ENCODE data around the gene EVI5L.

EVI5L gene

GRCh38 chr19:7829561-7830271, at the start of gene EVI5L:
Gene EVI5L, plus strand, starts transcription at chr19:7830218. Its CDS starts 16,325 bp downstream, at chr19:7846543.
- DNase-seq (ENCODE audit: low read depth): peak; percentile 100
- peak within 1 kb of the TSS; percentile 51 for H3K4me3 ChIP-seq (ENCODE audit: low read depth, low read length)
- TF ChIP-seq MAX (IDR thresholded peaks at IDR 0.05; ENCODE audit: low read depth, low read length) (no peak), CTCF (IDR thresholded peaks at IDR 0.05; ENCODE audit: low read depth, low read length) (no peak), POLR2A (IDR thresholded peaks at IDR 0.05; ENCODE audit: extremely low read depth, insufficient read length) (no peak), MYC (IDR thresholded peaks at IDR 0.05; ENCODE audit: low read depth, low read length) (no peak)

GRCh38 chr19:7781157-7781556, 48.9 kb upstream of the EVI5L start:
- H3K4me3 ChIP-seq (ENCODE audit: low read depth, low read length): no peak overlapping the region
- TF ChIP-seq MAX (IDR thresholded peaks at IDR 0.05; ENCODE audit: low read depth, low read length) (no peak), POLR2A (IDR thresholded peaks at IDR 0.05; ENCODE audit: extremely low read depth, insufficient read length) (no peak), CTCF (IDR thresholded peaks at IDR 0.05; ENCODE audit: low read depth, low read length) (no peak), MYC (IDR thresholded peaks at IDR 0.05; ENCODE audit: low read depth, low read length) (no peak)
- no peak for DNase-seq (ENCODE audit: low read depth)

GRCh38 chr19:7783991-7784423, 46.0 kb upstream of the EVI5L start:
- no peak overlapping the region for H3K4me3 ChIP-seq (ENCODE audit: low read depth, low read length)
- no peak for TF ChIP-seq MAX (IDR thresholded peaks at IDR 0.05; ENCODE audit: low read depth, low read length)
- no peak for TF ChIP-seq POLR2A (IDR thresholded peaks at IDR 0.05; ENCODE audit: extremely low read depth, insufficient read length)
- no peak for TF ChIP-seq MYC (IDR thresholded peaks at IDR 0.05; ENCODE audit: low read depth, low read length)
- DNase-seq (ENCODE audit: low read depth): peak; percentile 69

GRCh38 chr19:7784856-7785255, 45.2 kb upstream of the EVI5L start:
- TF ChIP-seq MAX (IDR thresholded peaks at IDR 0.05; ENCODE audit: low read depth, low read length): no peak
- no peak for TF ChIP-seq MYC (IDR thresholded peaks at IDR 0.05; ENCODE audit: low read depth, low read length)
- no peak for TF ChIP-seq CTCF (IDR thresholded peaks at IDR 0.05; ENCODE audit: low read depth, low read length)
- no peak for TF ChIP-seq POLR2A (IDR thresholded peaks at IDR 0.05; ENCODE audit: extremely low read depth, insufficient read length)
- no peak overlapping the region for H3K4me3 ChIP-seq (ENCODE audit: low read depth, low read length)

GRCh38 chr19:7787141-7787540, 42.9 kb upstream of the EVI5L start:
- no peak overlapping the region for H3K4me3 ChIP-seq (ENCODE audit: low read depth, low read length)
- TF ChIP-seq CTCF (IDR thresholded peaks at IDR 0.05; ENCODE audit: low read depth, low read length): no peak
- TF ChIP-seq POLR2A (IDR thresholded peaks at IDR 0.05; ENCODE audit: extremely low read depth, insufficient read length): no peak
- no peak for TF ChIP-seq MYC (IDR thresholded peaks at IDR 0.05; ENCODE audit: low read depth, low read length)
- no peak for TF ChIP-seq MAX (IDR thresholded peaks at IDR 0.05; ENCODE audit: low read depth, low read length)
- no peak for DNase-seq (ENCODE audit: low read depth)

More at GRCh38 chr19:7784856-7785255, 45.2 kb upstream of the EVI5L start:
- DNase-seq (ENCODE audit: low read depth): no peak

GRCh38 chr19:7787602-7788177, 42.3 kb upstream of the EVI5L start:
- DNase-seq (ENCODE audit: low read depth): no peak
- TF ChIP-seq CTCF (IDR thresholded peaks at IDR 0.05; ENCODE audit: low read depth, low read length) (no peak), MAX (IDR thresholded peaks at IDR 0.05; ENCODE audit: low read depth, low read length) (no peak), MYC (IDR thresholded peaks at IDR 0.05; ENCODE audit: low read depth, low read length) (no peak), POLR2A (IDR thresholded peaks at IDR 0.05; ENCODE audit: extremely low read depth, insufficient read length) (no peak)
- H3K4me3 ChIP-seq (ENCODE audit: low read depth, low read length): no peak overlapping the region
